ENCODE measurements around the gene CD22. TPM values are rescaled to one million over a fixed set of nuclear protein-coding genes. Genes with fewer than 3 reads are reported as not detected.

CD22 gene
- polyA plus RNA-seq, 1 donor (not counting 4 experiments of a cell fraction or from before 2014, with no cell fraction given) = 0.26 TPM

DNA sequence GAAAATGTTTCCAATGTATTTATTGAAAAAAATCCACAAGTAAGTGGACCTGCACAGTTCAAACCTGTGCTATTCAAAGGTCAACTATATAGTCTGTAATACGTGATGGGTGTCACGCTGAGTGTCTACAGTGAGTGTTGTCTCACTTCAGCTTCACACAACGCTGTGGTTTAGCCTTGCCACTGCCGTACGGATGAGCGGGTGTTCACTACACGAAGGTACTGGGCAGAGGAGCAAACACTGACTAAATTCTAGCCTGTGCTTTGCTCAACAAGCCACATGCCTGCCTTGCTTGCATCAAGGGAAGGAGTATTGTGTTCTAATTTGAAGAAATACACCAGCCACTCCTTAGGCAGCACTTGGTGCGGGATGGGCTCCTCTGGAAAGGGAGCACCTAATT lies 25.9 kb downstream of the CD22 start:
- Histone ChIP-seq H2AFZ (ENCODE audit: control insufficient read depth, low read length) (no peak overlapping the region), H3K79me2 (ENCODE audit: control insufficient read depth, insufficient read depth, low read length) (no peaks in the 10 kb centered on the region), H4K20me1 (ENCODE audit: control insufficient read depth, extremely low read depth, insufficient read depth, low read length) (no peaks in the 10 kb centered on the region), H3K9me1 (ENCODE audit: control insufficient read depth, extremely low read depth, insufficient read depth, low read length) (no peaks in the 10 kb centered on the region), H3K27ac (ENCODE audit: control insufficient read depth, insufficient read depth, low read length) (no peak overlapping the region), H3K9me3 (ENCODE audit: control insufficient read depth, low read depth, low read length) (no peaks in the 10 kb centered on the region), H3K4me1 (ENCODE audit: control insufficient read depth, extremely low read depth, insufficient read depth, low read length) (no peaks in the 10 kb centered on the region), H3K4me3 (ENCODE audit: control insufficient read depth in 2 of 3, extremely low read depth in 1 of 3, insufficient read depth in 2 of 3, low read depth in 1 of 3, low read length in 3 of 3) (no peak overlapping the region), H3K9ac (ENCODE audit: control insufficient read depth, extremely low read depth, insufficient read depth, low read length) (no peak overlapping the region), H3K27me3 (ENCODE audit: control insufficient read depth, extremely low read depth, insufficient read depth, low read length) (peaks cover 10% of the 10 kb centered on the region), H3K36me3 (ENCODE audit: control insufficient read depth in 2 of 2, extremely low read depth in 1 of 2, insufficient read depth in 2 of 2, low read length in 2 of 2) (no peaks in the 10 kb centered on the region), H3K4me2 (ENCODE audit: control insufficient read depth, extremely low read depth, insufficient read depth, low read depth, low read length) (no peak overlapping the region)
- DNase-seq (ENCODE audit: low read depth, low spot score) (no peak), FAIRE-seq (no peak)
- dilution Hi-C loops (cut with MboI; ENCODE audit: extremely low pct_ligation_motif_present, low sequenced_read_pairs) = loop anchor here (5.0 kb wide), 1 partner anchor 77 kb away; no protein-coding TSS in a partner anchor
- no peak for TF ChIP-seq EZH2 (IDR thresholded peaks at IDR 0.05; ENCODE audit: low read length)
- TF ChIP-seq, protein P1, sequence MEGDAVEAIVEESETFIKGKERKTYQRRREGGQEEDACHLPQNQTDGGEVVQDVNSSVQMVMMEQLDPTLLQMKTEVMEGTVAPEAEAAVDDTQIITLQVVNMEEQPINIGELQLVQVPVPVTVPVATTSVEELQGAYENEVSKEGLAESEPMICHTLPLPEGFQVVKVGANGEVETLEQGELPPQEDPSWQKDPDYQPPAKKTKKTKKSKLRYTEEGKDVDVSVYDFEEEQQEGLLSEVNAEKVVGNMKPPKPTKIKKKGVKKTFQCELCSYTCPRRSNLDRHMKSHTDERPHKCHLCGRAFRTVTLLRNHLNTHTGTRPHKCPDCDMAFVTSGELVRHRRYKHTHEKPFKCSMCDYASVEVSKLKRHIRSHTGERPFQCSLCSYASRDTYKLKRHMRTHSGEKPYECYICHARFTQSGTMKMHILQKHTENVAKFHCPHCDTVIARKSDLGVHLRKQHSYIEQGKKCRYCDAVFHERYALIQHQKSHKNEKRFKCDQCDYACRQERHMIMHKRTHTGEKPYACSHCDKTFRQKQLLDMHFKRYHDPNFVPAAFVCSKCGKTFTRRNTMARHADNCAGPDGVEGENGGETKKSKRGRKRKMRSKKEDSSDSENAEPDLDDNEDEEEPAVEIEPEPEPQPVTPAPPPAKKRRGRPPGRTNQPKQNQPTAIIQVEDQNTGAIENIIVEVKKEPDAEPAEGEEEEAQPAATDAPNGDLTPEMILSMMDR (optimal IDR thresholded peaks at IDR 0.05 in 1 of 3, IDR thresholded peaks at IDR 0.05 in 1 of 3, conservative IDR thresholded peaks at IDR 0.05 in 1 of 3; ENCODE audit: extremely low read depth in 1 of 3, insufficient read depth in 2 of 3, low read length in 3 of 3) = no peak

GRCh38 chr19:35355791-35356460 lies 26.9 kb downstream of the CD22 start:
- Histone ChIP-seq H3K27ac (ENCODE audit: control insufficient read depth, insufficient read depth, low read length) (no peak overlapping the region), H3K9me3 (ENCODE audit: control insufficient read depth, low read depth, low read length) (no peaks in the 10 kb centered on the region), H2AFZ (ENCODE audit: control insufficient read depth, low read length) (no peak overlapping the region), H3K36me3 (ENCODE audit: control insufficient read depth in 2 of 2, extremely low read depth in 1 of 2, insufficient read depth in 2 of 2, low read length in 2 of 2) (no peaks in the 10 kb centered on the region), H3K27me3 (ENCODE audit: control insufficient read depth, extremely low read depth, insufficient read depth, low read length) (peaks cover 10% of the 10 kb centered on the region), H3K79me2 (ENCODE audit: control insufficient read depth, insufficient read depth, low read length) (no peaks in the 10 kb centered on the region), H3K9ac (ENCODE audit: control insufficient read depth, extremely low read depth, insufficient read depth, low read length) (no peak overlapping the region), H3K4me1 (ENCODE audit: control insufficient read depth, extremely low read depth, insufficient read depth, low read length) (no peaks in the 10 kb centered on the region), H3K4me2 (ENCODE audit: control insufficient read depth, extremely low read depth, insufficient read depth, low read depth, low read length) (no peak overlapping the region), H4K20me1 (ENCODE audit: control insufficient read depth, extremely low read depth, insufficient read depth, low read length) (no peaks in the 10 kb centered on the region), H3K4me3 (ENCODE audit: control insufficient read depth in 2 of 3, extremely low read depth in 1 of 3, insufficient read depth in 2 of 3, low read depth in 1 of 3, low read length in 3 of 3) (no peak overlapping the region), H3K9me1 (ENCODE audit: control insufficient read depth, extremely low read depth, insufficient read depth, low read length) (no peaks in the 10 kb centered on the region)
- no peak for DNase-seq (ENCODE audit: low read depth, low spot score)
- FAIRE-seq = no peak
- dilution Hi-C loops (cut with MboI; ENCODE audit: extremely low pct_ligation_motif_present, low sequenced_read_pairs) = no loop called here
- TF ChIP-seq EZH2 (IDR thresholded peaks at IDR 0.05; ENCODE audit: low read length) = no peak
- TF ChIP-seq, protein P1 (optimal IDR thresholded peaks at IDR 0.05 in 1 of 3, IDR thresholded peaks at IDR 0.05 in 1 of 3, conservative IDR thresholded peaks at IDR 0.05 in 1 of 3; ENCODE audit: extremely low read depth in 1 of 3, insufficient read depth in 2 of 3, low read length in 3 of 3) = no peak

Data from keratinocyte (primary cell).